HepG2 (cell line): ENCODE data around the gene LANCL1. TPM values are rescaled to one million over a fixed set of nuclear protein-coding genes. Genes with fewer than 3 reads are reported as not detected.

Experiments used
- ARHGAP35 ChIP-seq: sonication (generic); formaldehyde crosslinking; IDR thresholded peaks from 2 replicates; pipeline ENCODE4 v1.9.0; 2022; ENCODE audit warnings: mild to moderate bottlenecking, inconsistent platforms, moderate library complexity, missing genetic modification reagents, borderline replicate concordance
- EP300 ChIP-seq, 3 experiments: sonication (generic) in 1 of 3; formaldehyde crosslinking in 1 of 3; IDR thresholded peaks; 2 replicates each; pipeline versions ENCODE4 v1.5.1 to v1.6.1; 2011 to 2020; ENCODE audit warnings: low read depth in 2 of 3, low read length in 2 of 3, borderline replicate concordance in 1 of 3, improper control_type of control experiment in 1 of 3, mild to moderate bottlenecking in 1 of 3, missing genetic modification reagents in 1 of 3, moderate library complexity in 1 of 3
- GATAD2A ChIP-seq: IDR thresholded peaks from 2 replicates; pipeline ENCODE4 v1.6.1; 2016
- HMG20A ChIP-seq: IDR thresholded peaks from 2 replicates; pipeline ENCODE4 v1.6.1; 2016; ENCODE audit warnings: borderline replicate concordance
- HNF4G ChIP-seq, 2 experiments: sonication (generic) in 1 of 2; formaldehyde crosslinking in 1 of 2; IDR thresholded peaks; 2 replicates each; pipeline versions ENCODE4 v1.4.0 to v1.6.1; 2011 to 2020; ENCODE audit warnings: borderline replicate concordance in 2 of 2, low read depth in 2 of 2, mild to moderate bottlenecking in 2 of 2, low read length in 1 of 2, missing genetic modification reagents in 1 of 2, moderate library complexity in 1 of 2
- KLF9 ChIP-seq: IDR thresholded peaks from 2 replicates; pipeline ENCODE4 v1.6.1; 2016; ENCODE audit warnings: low read depth
- MEIS1 ChIP-seq: sonication (generic); formaldehyde crosslinking; IDR thresholded peaks from 2 replicates; pipeline ENCODE4 v1.9.0; 2021; ENCODE audit warnings: mild to moderate bottlenecking, missing genetic modification reagents, moderate library complexity, borderline replicate concordance
- MXI1 ChIP-seq: IDR thresholded peaks from 3 replicates; pipeline ENCODE4 v1.6.1; 2012; ENCODE audit warnings: low read depth, low read length, inconsistent platforms, borderline replicate concordance
- NCOA2 ChIP-seq: sonication (generic); formaldehyde crosslinking; IDR thresholded peaks from 2 replicates; pipeline ENCODE4 v1.8.0; 2022; ENCODE audit warnings: inconsistent platforms
- PAXIP1 ChIP-seq: sonication (generic); formaldehyde crosslinking; conservative IDR thresholded peaks from 2 replicates; pipeline ENCODE4 v1.4.0; 2020; ENCODE audit warnings: mild to moderate bottlenecking, missing genetic modification reagents, moderate library complexity
- PITX1 ChIP-seq: sonication (generic); formaldehyde crosslinking; IDR thresholded peaks from 2 replicates; pipeline ENCODE4 v1.5.1; 2020; ENCODE audit warnings: mild to moderate bottlenecking, missing genetic modification reagents
- RELA ChIP-seq: sonication (generic); formaldehyde crosslinking; IDR thresholded peaks from 2 replicates; pipeline ENCODE4 v1.4.0; 2020; ENCODE audit warnings: missing genetic modification reagents
- TCF7 ChIP-seq: sonication (generic); IDR thresholded peaks from 2 replicates; pipeline ENCODE4 v1.6.1; 2016; ENCODE audit warnings: antibody characterized with exemption, low read depth
- THAP9 ChIP-seq: sonication (generic); formaldehyde crosslinking; IDR thresholded peaks from 2 replicates; pipeline ENCODE4; 2020; ENCODE audit warnings: missing genetic modification reagents, mild to moderate bottlenecking, borderline replicate concordance
- ZBTB43 ChIP-seq: sonication (generic); formaldehyde crosslinking; conservative IDR thresholded peaks from 2 replicates; pipeline ENCODE4 v1.4.0; 2020; ENCODE audit warnings: missing genetic modification reagents
- ZNF430 ChIP-seq: sonication (generic); formaldehyde crosslinking; IDR thresholded peaks from 2 replicates; pipeline ENCODE4 v1.9.0; 2021; ENCODE audit warnings: mild to moderate bottlenecking, missing genetic modification reagents
- ZNF513 ChIP-seq: sonication (generic); formaldehyde crosslinking; conservative IDR thresholded peaks from 2 replicates; pipeline ENCODE4 v1.5.0; 2020; ENCODE audit warnings: missing genetic modification reagents
- ZNF556 ChIP-seq: sonication (generic); formaldehyde crosslinking; IDR thresholded peaks from 2 replicates; pipeline ENCODE4 v1.4.0; 2020; ENCODE audit warnings: mild to moderate bottlenecking, missing genetic modification reagents, borderline replicate concordance
- ZNF709 ChIP-seq: sonication (generic); formaldehyde crosslinking; IDR thresholded peaks from 2 replicates; pipeline ENCODE4 v1.5.0; 2020; ENCODE audit warnings: mild to moderate bottlenecking, missing genetic modification reagents
- polyA plus RNA-seq, 8 experiments: library from polyadenylated mRNA; depleted of rRNA in 3 of 8; stranded (reverse) in 7 of 8; unstranded in 1 of 8; fragments of >200 nt; fragmentation: Illumina TruSeq in 4 of 8; extraction: Trizol in 4 of 8; gene quantifications; 2 replicates each; pipeline versions ENCODE4 v1.2.1 to v1.2.3, GENCODE V29; 2011 to 2016; ENCODE audit warnings: low read depth in 4 of 8, missing spikeins in 1 of 8, mixed read lengths in 1 of 8; ENCODE audit not compliant: insufficient read depth in 1 of 8
- total RNA-seq, 5 experiments: library from RNA; depleted of rRNA; stranded (reverse); fragments of >200 nt; fragmentation: Illumina TruSeq; extraction: Trizol; gene quantifications; 2 replicates each; pipeline ENCODE4 v1.2.3, GENCODE V29; 2016; ENCODE audit warnings: low read depth in 1 of 5

The LANCL1 gene
- total and polyA plus RNA-seq, 2 of the 13 experiments (the other 11 are each of a cell fraction or from before 2014, with no cell fraction given): 53.5 to 67.7 TPM

- TF ChIP-seq PAXIP1 (CRISPR knock-in tag) (peak; percentile 88), TCF7 (0 out of 2 replicates have a peak, but pooled peaks have one; percentile 13), ZBTB43 (CRISPR knock-in tag) (0 out of 2 replicates have a peak, but pooled peaks have one; percentile 50), ZNF709 (0 out of 2 replicates have a peak, but pooled peaks have one; percentile 29), RELA (CRISPR knock-in tag) (no peak), PITX1 (CRISPR knock-in tag) (0 out of 2 replicates have a peak, but pooled peaks have one; percentile 24), HMG20A (peak; percentile 76; the same call in 1 of the 2 replicates), GATAD2A (CRISPR knock-in tag) (peak; percentile 77), THAP9 (CRISPR knock-in tag) (no peak), MXI1 (peak; percentile 25; the same call in 1 of the 3 replicates), ARHGAP35 (CRISPR knock-in tag) (no peak), ZNF430 (CRISPR knock-in tag) (no peak), ZNF513 (CRISPR knock-in tag) (no peak), KLF9 (0 out of 2 replicates have a peak, but pooled peaks have one; percentile 36), ZNF556 (peak; percentile 46; the same call in 1 of the 2 replicates), HNF4G (IDR thresholded peaks at IDR 0.05; ENCODE audit: borderline replicate concordance, low read depth, low read length) (0 out of 2 replicates have a peak, but pooled peaks have one; percentile 17), HNF4G (CRISPR knock-in tag; IDR thresholded peaks at IDR 0.05; ENCODE audit: borderline replicate concordance, low read depth) (no peak), MEIS1 (CRISPR knock-in tag) (peak; percentile 75; the same call in 1 of the 2 replicates), NCOA2 (CRISPR knock-in tag) (peak; percentile 81), EP300 (IDR thresholded peaks at IDR 0.05; ENCODE audit: low read depth in 2 of 2, low read length in 2 of 2) (peak in 1 of 2 experiments; percentile 82; a peak in 2 of 4 replicates), EP300 (CRISPR knock-in tag; IDR thresholded peaks at IDR 0.05; ENCODE audit: borderline replicate concordance) (no peak)
Measured at GRCh38 chr2:210523650-210524289, 47.2 kb upstream of the LANCL1 start (continued).
